Calu3 (cell line): ENCODE measurements around the gene TRIM62. TPM values are rescaled to one million over a fixed set of nuclear protein-coding genes. Genes with fewer than 3 reads are reported as not detected.

Source experiments
- BruUV-seq: library from RNA; stranded (reverse); fragments of 400-500 nt; replicated peaks from 2 replicates; lab custom pipeline; 2021; lab: Mats Ljungman, UMichigan
- CTCF ChIA-PET: fragments of 300-600 bp; sonication (Branson Sonifier 250); formaldehyde crosslinking; loops from one replicate; lab custom pipeline; 2022; ENCODE audit warnings: antibody characterized with exemption; lab: Charles Lee
- DNase-seq: peaks from one replicate; pipeline ENCODE4 v3.0.0; 2022
- H3K27ac Mint-ChIP-seq: one replicate; pipeline ENCODE4 v1.8.0; 2022; ENCODE audit warnings: mixed read lengths; ENCODE audit not compliant: unreplicated experiment
- H3K27me3 Mint-ChIP-seq: one replicate; pipeline ENCODE4 v1.8.0; 2022; ENCODE audit warnings: mixed read lengths; ENCODE audit not compliant: unreplicated experiment
- H3K36me3 Mint-ChIP-seq: one replicate; pipeline ENCODE4 v1.8.0; 2022; ENCODE audit warnings: mild to moderate bottlenecking, moderate library complexity, mixed read lengths; ENCODE audit not compliant: insufficient read depth, unreplicated experiment
- H3K4me1 Mint-ChIP-seq: one replicate; pipeline ENCODE4 v1.8.0; 2022; ENCODE audit warnings: mild to moderate bottlenecking, low read depth, mixed read lengths; ENCODE audit not compliant: unreplicated experiment
- H3K4me3 Mint-ChIP-seq: one replicate; pipeline ENCODE4 v1.8.0; 2022; ENCODE audit warnings: mild to moderate bottlenecking, low read depth, moderate library complexity, mixed read lengths; ENCODE audit not compliant: unreplicated experiment
- H3K9me3 Mint-ChIP-seq: one replicate; pipeline ENCODE4 v1.8.0; 2022; ENCODE audit warnings: low read depth, mixed read lengths; ENCODE audit not compliant: unreplicated experiment
- intact Hi-C: fragments of 100-400 bp; cut with micrococcal nuclease; formaldehyde crosslinking; loops from one replicate; pipeline ENCODE4 v1.10.0; 2022; ENCODE audit not compliant: unreplicated experiment
- total RNA-seq: library from RNA; stranded (reverse); gene quantifications from 2 replicates; pipeline ENCODE4 v1.2.3, GENCODE V29; 2022
- TF ChIP-seq, protein P1 (sequence below): fragments of 200-600 bp; IDR thresholded peaks from one replicate; pipeline ENCODE4 v1.8.0; 2022; ENCODE audit warnings: antibody characterized with exemption; ENCODE audit not compliant: unreplicated experiment

TRIM62 gene
- total RNA-seq, 1 experiment from 2014 or later: 8.8 TPM

DNA sequence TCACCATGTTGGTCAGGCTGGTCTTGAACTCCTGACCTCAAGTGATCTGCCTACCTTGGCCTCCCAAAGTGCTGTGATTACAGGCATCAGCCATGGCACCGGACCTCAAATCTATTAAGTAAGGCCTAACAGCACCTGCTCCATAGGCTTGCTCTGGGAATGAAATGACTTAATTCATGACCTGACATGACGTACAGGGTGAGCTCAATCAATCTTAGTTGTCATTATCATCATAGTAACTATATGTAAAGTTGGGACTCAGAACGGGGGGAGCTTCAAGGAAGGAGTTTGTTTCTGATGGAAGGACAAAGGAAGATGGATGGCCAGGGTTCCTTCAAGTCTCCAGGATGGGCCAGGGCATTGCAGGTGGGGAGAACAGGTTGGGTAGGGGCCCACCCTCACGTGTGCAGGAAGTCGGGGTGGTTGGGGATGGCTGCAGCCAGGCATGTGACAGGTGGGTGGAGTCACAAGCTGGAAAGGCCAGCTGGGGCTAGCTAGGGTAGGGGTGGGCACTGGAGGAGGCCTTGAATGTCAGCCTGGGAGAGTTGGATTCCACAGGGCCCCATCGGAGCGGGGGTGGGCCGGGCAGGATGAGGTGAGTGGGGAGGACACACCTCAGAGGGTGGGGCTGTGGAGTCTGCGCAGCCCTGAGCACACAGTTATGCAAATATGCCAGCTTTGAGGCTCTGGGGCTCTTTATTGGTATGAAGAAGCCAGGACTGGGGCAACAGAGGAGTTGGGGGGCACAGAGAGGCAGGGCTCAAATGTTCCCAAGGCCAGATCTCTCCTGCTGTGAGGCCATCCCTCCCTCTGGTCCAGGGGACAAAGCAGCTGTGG, 9.6 kb downstream of the TRIM62 start:
- TF ChIP-seq, protein P1, sequence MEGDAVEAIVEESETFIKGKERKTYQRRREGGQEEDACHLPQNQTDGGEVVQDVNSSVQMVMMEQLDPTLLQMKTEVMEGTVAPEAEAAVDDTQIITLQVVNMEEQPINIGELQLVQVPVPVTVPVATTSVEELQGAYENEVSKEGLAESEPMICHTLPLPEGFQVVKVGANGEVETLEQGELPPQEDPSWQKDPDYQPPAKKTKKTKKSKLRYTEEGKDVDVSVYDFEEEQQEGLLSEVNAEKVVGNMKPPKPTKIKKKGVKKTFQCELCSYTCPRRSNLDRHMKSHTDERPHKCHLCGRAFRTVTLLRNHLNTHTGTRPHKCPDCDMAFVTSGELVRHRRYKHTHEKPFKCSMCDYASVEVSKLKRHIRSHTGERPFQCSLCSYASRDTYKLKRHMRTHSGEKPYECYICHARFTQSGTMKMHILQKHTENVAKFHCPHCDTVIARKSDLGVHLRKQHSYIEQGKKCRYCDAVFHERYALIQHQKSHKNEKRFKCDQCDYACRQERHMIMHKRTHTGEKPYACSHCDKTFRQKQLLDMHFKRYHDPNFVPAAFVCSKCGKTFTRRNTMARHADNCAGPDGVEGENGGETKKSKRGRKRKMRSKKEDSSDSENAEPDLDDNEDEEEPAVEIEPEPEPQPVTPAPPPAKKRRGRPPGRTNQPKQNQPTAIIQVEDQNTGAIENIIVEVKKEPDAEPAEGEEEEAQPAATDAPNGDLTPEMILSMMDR: no peak
- intact Hi-C loops: no loop called here
- DNase-seq: no peak
- CTCF ChIA-PET: no interaction called here
- H3K9me3 Mint-ChIP-seq: no peaks in the 10 kb centered on the region
- no peaks in the 10 kb centered on the region for H3K27me3 Mint-ChIP-seq
- H3K4me1 Mint-ChIP-seq: no peaks in the 10 kb centered on the region
- no peaks in the 10 kb centered on the region for H3K36me3 Mint-ChIP-seq
- no peak overlapping the region for H3K27ac Mint-ChIP-seq
- no peak overlapping the region for H3K4me3 Mint-ChIP-seq
- BruUV-seq: no TSS peak

DNA sequence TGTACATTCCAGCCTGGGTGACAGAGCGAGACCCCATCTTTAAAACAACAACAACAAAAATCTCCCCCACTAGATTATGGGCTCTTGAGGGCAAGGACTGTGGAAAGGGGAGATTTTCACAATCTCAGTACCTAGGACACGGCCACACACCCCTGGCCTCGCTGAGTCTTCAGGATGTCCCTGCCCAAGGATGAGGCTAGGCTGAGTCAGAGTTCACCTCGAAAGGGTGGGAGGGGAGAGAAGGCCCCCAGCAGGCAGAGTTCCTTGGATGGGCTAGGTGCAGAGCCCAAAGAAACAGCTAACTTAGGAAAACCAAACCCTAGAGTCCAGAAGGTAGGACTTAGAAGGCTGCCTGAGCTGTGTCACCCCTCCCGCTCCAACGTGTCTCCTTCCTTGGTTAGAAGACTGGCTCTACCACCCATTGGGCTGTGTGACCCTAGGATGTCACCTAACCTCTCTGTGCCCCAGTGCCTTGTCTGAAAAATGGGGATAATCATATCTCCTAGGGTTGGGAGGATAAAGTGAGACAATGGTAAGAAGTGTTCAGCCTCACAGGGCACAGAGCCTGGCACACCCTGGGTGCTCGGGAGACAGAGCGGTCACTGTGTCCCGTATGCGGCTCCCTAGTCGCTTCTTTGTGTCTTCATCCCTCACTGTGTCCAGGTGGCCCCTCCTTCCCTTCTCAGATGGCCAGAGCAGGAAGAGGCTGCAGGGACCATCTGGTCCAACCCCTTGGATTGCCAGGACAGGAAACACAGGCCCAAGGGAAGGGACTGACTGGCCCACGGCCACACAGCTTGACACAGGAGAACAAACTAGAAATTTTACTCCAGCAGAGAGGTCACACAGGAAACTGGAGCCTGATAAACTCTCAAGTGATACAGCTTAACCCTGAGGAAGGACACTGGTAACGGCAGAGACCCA, 11.2 kb downstream of the TRIM62 start:
- Mint-ChIP-seq H3K27me3 (no peaks in the 10 kb centered on the region), H3K9me3 (no peaks in the 10 kb centered on the region), H3K4me1 (no peaks in the 10 kb centered on the region), H3K36me3 (no peaks in the 10 kb centered on the region), H3K27ac (no peak overlapping the region), H3K4me3 (no peak overlapping the region)
- no TSS peak for BruUV-seq
- TF ChIP-seq, protein P1: no peak
- CTCF ChIA-PET: no interaction called here
- intact Hi-C loops: no loop called here
- DNase-seq: no peak

DNA sequence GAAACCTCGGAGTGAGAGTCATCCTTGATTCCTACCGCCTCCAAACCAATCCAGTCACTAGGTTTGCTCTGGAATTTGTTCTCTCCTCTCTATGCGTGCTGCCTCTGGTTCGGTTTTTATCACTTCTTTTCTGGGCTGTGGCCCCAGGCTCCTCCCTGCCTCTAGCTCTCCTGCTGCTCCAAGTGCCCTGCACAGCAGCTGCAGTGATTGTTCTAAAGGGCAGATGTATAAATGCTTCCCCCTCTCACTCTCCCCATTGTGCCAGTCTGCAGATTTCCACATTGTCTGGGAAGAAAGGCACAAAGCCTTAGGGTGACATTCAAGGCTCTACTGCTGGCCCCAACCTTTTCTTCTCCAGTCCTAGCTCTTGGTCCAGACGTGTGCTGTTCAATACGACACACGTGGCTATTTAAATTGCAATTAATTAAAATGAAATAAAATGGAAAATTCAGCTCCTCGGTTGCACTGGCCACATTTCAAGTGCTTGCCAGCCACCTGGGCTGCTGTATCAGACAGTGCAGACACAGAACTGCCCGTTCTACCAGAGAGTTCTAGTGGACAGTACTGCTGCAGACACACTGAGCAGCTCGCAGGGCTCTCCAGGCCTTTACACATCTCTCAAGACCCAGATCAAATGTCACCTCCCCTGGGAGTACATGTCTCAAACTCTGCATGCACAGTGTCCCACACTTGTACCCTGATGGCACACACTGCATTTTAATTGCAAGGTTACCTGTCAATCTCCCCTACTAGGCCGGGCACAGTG, 12.4 kb downstream of the TRIM62 start:
- no peak for DNase-seq
- BruUV-seq: no TSS peak
- H3K9me3 Mint-ChIP-seq: no peaks in the 10 kb centered on the region
- H3K27ac Mint-ChIP-seq: no peak overlapping the region
- H3K36me3 Mint-ChIP-seq: no peaks in the 10 kb centered on the region
- H3K4me3 Mint-ChIP-seq: no peak overlapping the region
- CTCF ChIA-PET: no interaction called here
- TF ChIP-seq, protein P1: no peak
- no peaks in the 10 kb centered on the region for H3K27me3 Mint-ChIP-seq
- intact Hi-C loops: no loop called here
- H3K4me1 Mint-ChIP-seq: no peaks in the 10 kb centered on the region
